Thyroid gland (tissue), 4 donors: ENCODE results near the gene SLC6A16.

ENCODE experiments used
- POLR2A ChIP-seq, 2 donors: fragments of 450-650 bp; IDR thresholded peaks; one replicate each; pipeline ENCODE4 v1.6.1; 2017; ENCODE audit warnings: antibody characterized with exemption in 2 of 2, mild to moderate bottlenecking in 2 of 2, moderate library complexity in 1 of 2
- TF ChIP-seq, protein P1 (sequence below), 6 experiments: fragments of 200-600 bp in 3 of 6; fragments of 450-650 bp in 3 of 6; sonication (generic) in 3 of 6; IDR thresholded peaks; one replicate each; pipeline ENCODE4 v1.5.1; 2016 to 2019; ENCODE audit warnings: antibody characterized with exemption in 6 of 6, mild to moderate bottlenecking in 2 of 6, inconsistent platforms in 1 of 6, moderate library complexity in 1 of 6

GRCh38 chr19:49340865-49341718 is 16.1 kb upstream of the SLC6A16 start:
- no peak for TF ChIP-seq POLR2A (IDR thresholded peaks at IDR 0.05)
- TF ChIP-seq, protein P1, sequence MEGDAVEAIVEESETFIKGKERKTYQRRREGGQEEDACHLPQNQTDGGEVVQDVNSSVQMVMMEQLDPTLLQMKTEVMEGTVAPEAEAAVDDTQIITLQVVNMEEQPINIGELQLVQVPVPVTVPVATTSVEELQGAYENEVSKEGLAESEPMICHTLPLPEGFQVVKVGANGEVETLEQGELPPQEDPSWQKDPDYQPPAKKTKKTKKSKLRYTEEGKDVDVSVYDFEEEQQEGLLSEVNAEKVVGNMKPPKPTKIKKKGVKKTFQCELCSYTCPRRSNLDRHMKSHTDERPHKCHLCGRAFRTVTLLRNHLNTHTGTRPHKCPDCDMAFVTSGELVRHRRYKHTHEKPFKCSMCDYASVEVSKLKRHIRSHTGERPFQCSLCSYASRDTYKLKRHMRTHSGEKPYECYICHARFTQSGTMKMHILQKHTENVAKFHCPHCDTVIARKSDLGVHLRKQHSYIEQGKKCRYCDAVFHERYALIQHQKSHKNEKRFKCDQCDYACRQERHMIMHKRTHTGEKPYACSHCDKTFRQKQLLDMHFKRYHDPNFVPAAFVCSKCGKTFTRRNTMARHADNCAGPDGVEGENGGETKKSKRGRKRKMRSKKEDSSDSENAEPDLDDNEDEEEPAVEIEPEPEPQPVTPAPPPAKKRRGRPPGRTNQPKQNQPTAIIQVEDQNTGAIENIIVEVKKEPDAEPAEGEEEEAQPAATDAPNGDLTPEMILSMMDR (IDR thresholded peaks at IDR 0.05): no peak
